Uterus (tissue), 2 donors: ENCODE data around the gene CTDSPL.

ENCODE experiments used
- CTCF ChIP-seq, 4 experiments: fragments of 200-600 bp in 2 of 4; fragments of 450-650 bp in 2 of 4; sonication (generic) in 2 of 4; IDR thresholded peaks; one replicate each; pipeline ENCODE4 v1.5.1; 2016 to 2019; ENCODE audit warnings: antibody characterized with exemption in 4 of 4, mild to moderate bottlenecking in 2 of 4, moderate library complexity in 1 of 4
- POLR2A ChIP-seq, 2 donors: fragments of 450-650 bp; IDR thresholded peaks; one replicate each; pipeline ENCODE4 v1.6.1; 2016; ENCODE audit warnings: antibody characterized with exemption in 2 of 2, mild to moderate bottlenecking in 1 of 2, moderate library complexity in 1 of 2

DNA sequence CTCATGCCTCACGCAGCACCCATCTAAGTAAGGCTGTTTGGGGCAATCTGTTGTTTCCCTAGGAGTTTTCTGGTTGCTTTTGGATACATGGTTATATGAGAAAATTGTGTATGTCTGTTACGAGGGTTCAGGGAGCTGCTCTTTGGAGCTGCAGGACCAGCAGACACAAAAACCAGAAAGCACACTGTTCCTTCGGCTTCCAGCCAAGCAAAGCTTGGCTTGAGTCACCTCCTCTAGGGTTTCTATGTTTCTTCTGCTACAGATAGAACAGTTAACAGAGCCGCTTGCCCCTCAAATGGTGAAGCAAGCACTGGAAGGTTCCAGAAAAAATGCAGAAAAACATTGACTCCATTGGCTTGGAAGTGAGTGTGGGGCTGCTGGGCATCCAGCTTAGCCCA is 49.2 kb upstream of the CTDSPL start:
- TF ChIP-seq CTCF (IDR thresholded peaks at IDR 0.05): no peak
- no peak for TF ChIP-seq POLR2A (IDR thresholded peaks at IDR 0.05)
